ENCODE results near the gene CAPN1. TPM values are rescaled to one million over a fixed set of nuclear protein-coding genes. Genes with fewer than 3 reads are reported as not detected.
"Not testable (repeated sequence)": the region's sequence is repeated elsewhere in the genome, so short reads cannot be mapped to it uniquely, and the experiment has no call there.

CAPN1 gene
- polyA plus RNA-seq, 1 of the 3 experiments (the other 2 are of a cell fraction) = 92.2 TPM

DNA sequence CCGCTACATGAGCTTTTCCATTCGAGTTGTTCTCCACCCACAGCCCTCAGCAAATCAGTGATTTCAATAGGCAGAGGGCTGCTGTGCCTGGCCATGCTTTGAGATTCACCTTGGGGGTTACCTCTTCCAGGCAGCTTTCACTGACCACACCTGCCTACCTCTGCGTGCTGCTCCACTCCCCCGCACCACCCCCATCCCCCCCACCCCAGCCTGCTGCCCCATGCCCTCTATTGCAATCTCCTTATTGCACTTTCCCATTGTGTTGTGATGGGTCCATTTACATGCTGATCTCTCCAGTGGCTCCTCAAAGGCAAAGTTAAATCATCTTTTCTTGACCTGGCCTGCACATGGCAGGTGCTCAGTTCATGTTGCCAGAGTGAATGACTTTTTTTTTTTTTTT lies 62.1 kb downstream of the CAPN1 start:
- Histone ChIP-seq H3F3A (replicated peaks; ENCODE audit: insufficient read depth) (no peaks in the 10 kb centered on the region), H3K4me2 (no peak overlapping the region), H3K9me3 (no peaks in the 10 kb centered on the region), H3K4me1 (ENCODE audit: control insufficient read depth in 1 of 2, insufficient read depth in 2 of 2, low read depth in 1 of 2, low read length in 1 of 2) (no peaks in the 10 kb centered on the region), H3K79me2 (ENCODE audit: insufficient read depth) (no peaks in the 10 kb centered on the region), H2AFZ (ENCODE audit: low read depth) (no peak overlapping the region), H3K9ac (no peak overlapping the region), H3K9me2 (no peaks in the 10 kb centered on the region), H3K36me3 (replicated peaks in 1 of 2; ENCODE audit: control insufficient read depth in 1 of 2, insufficient read depth in 2 of 2, low read length in 1 of 2) (no peaks in the 10 kb centered on the region), H3K27me3 (ENCODE audit: insufficient read depth) (no peaks in the 10 kb centered on the region), H4K20me1 (ENCODE audit: insufficient read depth) (no peaks in the 10 kb centered on the region), H3K27ac (ENCODE audit: low read depth in 2 of 2, low read length in 1 of 2) (no peak overlapping the region), H3K4me3 (ENCODE audit: low read depth in 2 of 2, low read length in 1 of 2) (no peak overlapping the region)
- TF ChIP-seq CTCF (IDR thresholded peaks at IDR 0.05) (no peak), MXI1 (IDR thresholded peaks at IDR 0.05; ENCODE audit: low read depth, low read length) (no peak), NFIC (IDR thresholded peaks at IDR 0.05; ENCODE audit: borderline replicate concordance) (no peak), GABPA (IDR thresholded peaks at IDR 0.05; ENCODE audit: low read depth) (no peak), JUND (IDR thresholded peaks at IDR 0.05) (no peak), YY1 (IDR thresholded peaks at IDR 0.05; ENCODE audit: low read depth) (no peak), CHD2 (IDR thresholded peaks at IDR 0.05; ENCODE audit: low read length, partially characterized antibody) (no peak), FOXM1 (IDR thresholded peaks at IDR 0.05; ENCODE audit: low read depth) (no peak), PBX3 (IDR thresholded peaks at IDR 0.05) (no peak), TAF1 (IDR thresholded peaks at IDR 0.05; ENCODE audit: borderline replicate concordance, low read depth, low read length) (no peak), RCOR1 (IDR thresholded peaks at IDR 0.05; ENCODE audit: low read length) (no peak), SMC3 (IDR thresholded peaks at IDR 0.05; ENCODE audit: low read depth, low read length) (no peak), EZH2phosphoT487 (IDR thresholded peaks at IDR 0.05; ENCODE audit: borderline replicate concordance, low read depth) (no peak), EP300 (IDR thresholded peaks at IDR 0.05; ENCODE audit: borderline replicate concordance in 1 of 2, low read depth in 1 of 2, low read length in 1 of 2) (no peak), MEF2A (IDR thresholded peaks at IDR 0.05; ENCODE audit: borderline replicate concordance, low read depth) (no peak)
- no peak for DNase-seq
- POLR2A ChIA-PET = no interaction called here
- WGBS (ENCODE audit: low lambda C conversion rate) = 71% methylated on average over 4 of the region's 4 CpGs
- CTCF ChIA-PET = interaction anchor here (4.1 kb wide), 1 partner anchor 19 kb away, joined by 21 read pairs; no protein-coding TSS in a partner anchor

GRCh38 chr11:65245046-65245445 lies 63.3 kb downstream of the CAPN1 start:
- H4K20me1 ChIP-seq (ENCODE audit: insufficient read depth); H3K27me3 ChIP-seq (ENCODE audit: insufficient read depth); POLR2A ChIA-PET; H3K9me3 ChIP-seq; H3K4me1 ChIP-seq (ENCODE audit: control insufficient read depth in 1 of 2, insufficient read depth in 2 of 2, low read depth in 1 of 2, low read length in 1 of 2); DNase-seq; H3K9me2 ChIP-seq; H3K9ac ChIP-seq; H3K4me3 ChIP-seq (ENCODE audit: low read depth in 2 of 2, low read length in 1 of 2); H3K79me2 ChIP-seq (ENCODE audit: insufficient read depth); H3K36me3 ChIP-seq (replicated peaks in 1 of 2; ENCODE audit: control insufficient read depth in 1 of 2, insufficient read depth in 2 of 2, low read length in 1 of 2); H2AFZ ChIP-seq (ENCODE audit: low read depth); H3K27ac ChIP-seq (ENCODE audit: low read depth in 2 of 2, low read length in 1 of 2); H3F3A ChIP-seq (replicated peaks; ENCODE audit: insufficient read depth); H3K4me2 ChIP-seq: not testable (repeated sequence)
- WGBS (ENCODE audit: low lambda C conversion rate) = 87% methylated on average over 8 of the region's 8 CpGs
- CTCF ChIA-PET = interaction anchor here (1.0 to 4.1 kb wide), 3 partner anchors 20 to 70 kb away, joined by 3 to 21 read pairs (median 6); no protein-coding TSS in a partner anchor
